Pancreas (tissue), 10 donors: Measurements from ENCODE around the gene MSRB3. TPM values are rescaled to one million over a fixed set of nuclear protein-coding genes. Genes with fewer than 3 reads are reported as not detected.
"Not testable (repeated sequence)": the region's sequence is repeated elsewhere in the genome, so short reads cannot be mapped to it uniquely, and the experiment has no call there.

Experiments
- ATAC-seq, 4 donors: fragments of 200-7000 bp; cut with Tn5 transposase; one replicate each; pipeline versions ENCODE4 v1.8.0 to v1.9.1; 2020; ENCODE audit warnings: mild to moderate bottlenecking in 4 of 4, moderate library complexity in 4 of 4
- DNase-seq, 6 donors: peaks; one replicate each; pipeline ENCODE4 v3.0.0-alpha.2; 2020
- FAIRE-seq: peaks from 2 replicates; lab custom pipeline; 2012; peaks lifted over from hg19 to GRCh38; lab: Jason Lieb, UNC
- H3K27ac ChIP-seq, 4 donors: fragments of 200-600 bp; sonication (generic); 1 replicate in 3 of 4; 2 replicates in 1 of 4; pipeline versions ENCODE4 v1.5.0 to v1.8.0; 2020
- H3K27me3 ChIP-seq, 4 donors: fragments of 200-600 bp; one replicate each; pipeline ENCODE4 v1.8.0; 2021
- H3K36me3 ChIP-seq, 3 donors: fragments of 200-600 bp; sonication (generic) in 1 of 3; one replicate each; pipeline versions ENCODE4 v1.5.0 to v1.8.0; 2020 to 2021
- H3K4me1 ChIP-seq, 3 donors: fragments of 200-600 bp; one replicate each; pipeline ENCODE4 v1.8.0; 2021
- H3K4me3 ChIP-seq, 4 donors: fragments of 200-600 bp; sonication (generic) in 2 of 4; one replicate each; pipeline versions ENCODE4 v1.5.0 to v1.8.0; 2020 to 2021
- H3K9me3 ChIP-seq, 4 donors: fragments of 200-600 bp; one replicate each; pipeline ENCODE4 v1.8.0; 2021
- CTCF ChIP-seq, 4 donors: fragments of 200-600 bp; sonication (generic) in 3 of 4; IDR thresholded peaks; one replicate each; pipeline versions ENCODE4 v1.5.0 to v1.8.0; 2021; ENCODE audit warnings: antibody characterized with exemption in 4 of 4
- WGBS, 2 donors: extraction: QIAGEN DNeasy Blood & Tissue Kit; methylation state at CpG; one replicate each; pipeline ENCODE4 v1.1.7; 2013; 5-methylcytosine and 5-hydroxymethylcytosine counted together
- intact Hi-C, 3 donors: fragments of 100-400 bp; cut with DNase I; formaldehyde crosslinking; loops; one replicate each; pipeline versions ENCODE4 v1.11.1 to v1.14.2; 2022
- polyA plus RNA-seq, 2 donors: library from polyadenylated mRNA; stranded (reverse); fragments of 200-250 nt; gene quantifications; one replicate each; pipeline ENCODE4 v1.2.3, GENCODE V29; 2013
- total RNA-seq, 6 donors: library from RNA; stranded (reverse); fragmentation: NEBNext Ultra II Directional in 4 of 6; extraction: Animal tissue kit (Norgen Biotek cat#: 25700) in 4 of 6; gene quantifications; one replicate each; pipeline versions ENCODE4 v1.2.1 to v1.2.4, GENCODE V29; 2021 to 2023
- donor health status: healthy with polysubstance abuse.
- donor health status: DM: no; HTN: no; CAD: no; lungs with moderate emphysema.
- donor health status: DM: no; HTN: no; CAD: no.
- donor health status: control.
- donor health status: control.
- donor health status: Bipolar disorder and iron deficiency.
- donor health status: DM: yes; HTN: yes; CAD: no.
- donor health status: DM: no; HTN: no; CAD: no.
- donor health status: DM: no; HTN: no; CAD: no.
- donor health status: DM: yes; HTN: yes; CAD: no.

The MSRB3 gene
- total and polyA plus RNA-seq, 8 donors, result 3.2 to 11.8 (median 3.9) TPM

- H3K4me1 ChIP-seq, result no peaks in the 10 kb centered on the region
- ATAC-seq (no peak), DNase-seq (no peak), FAIRE-seq (no peak)
- WGBS, 2 donors, result 42 to 61% methylated on average over 3 of the region's 3 CpGs
- no peak overlapping the region for H3K27ac ChIP-seq
- H3K27me3 ChIP-seq, result peaks cover 0 to 6% (median 0%) of the 10 kb centered on the region in 4 donors
- H3K36me3 ChIP-seq, result no peaks in the 10 kb centered on the region
- intact Hi-C loops, result no loop called here
- H3K9me3 ChIP-seq, result no peaks in the 10 kb centered on the region
- no peak for TF ChIP-seq CTCF (IDR thresholded peaks at IDR 0.05)
- H3K4me3 ChIP-seq, result no peak overlapping the region
Observed at GRCh38 chr12:65308601-65309071, 30.2 kb downstream of the MSRB3 start.

- ATAC-seq, result no peak
- Histone ChIP-seq H3K27me3 (peaks cover 0 to 6% (median 0%) of the 10 kb centered on the region in 4 donors), H3K4me1 (no peaks in the 10 kb centered on the region), H3K36me3 (no peaks in the 10 kb centered on the region), H3K9me3 (no peaks in the 10 kb centered on the region), H3K27ac (no peak overlapping the region), H3K4me3 (no peak overlapping the region)
- WGBS, 2 donors, result 58 to 70% methylated on average over 1 of the region's 1 CpG
- no peak for TF ChIP-seq CTCF (IDR thresholded peaks at IDR 0.05)
- no peak for DNase-seq
- intact Hi-C loops, result no loop called here
- FAIRE-seq, result no peak
Observed at GRCh38 chr12:65311260-65311659, 32.8 kb downstream of the MSRB3 start.

GRCh38 chr12:65313719-65314317 lies 35.3 kb downstream of the MSRB3 start:
- FAIRE-seq, result peak; percentile 71
- intact Hi-C loops, result no loop called here

GRCh38 chr12:65315238-65315637 lies 36.8 kb downstream of the MSRB3 start:
- H3K36me3 ChIP-seq, DNase-seq, ATAC-seq, H3K27ac ChIP-seq, H3K9me3 ChIP-seq, intact Hi-C loops, H3K4me3 ChIP-seq, H3K27me3 ChIP-seq, FAIRE-seq: not testable (repeated sequence)
- H3K4me1 ChIP-seq, result peaks cover 4 to 15% (median 10%) of the 10 kb centered on the region in 3 donors
- WGBS, 2 donors, result 89 to 93% methylated on average over 12 of the region's 12 CpGs

More at GRCh38 chr12:65313719-65314317, 35.3 kb downstream of the MSRB3 start:
- 9 to 10% methylated on average over 2 of the region's 2 CpGs for WGBS, 2 donors
- H3K4me3 ChIP-seq, result no peak overlapping the region
- peak in 2 of 4 donors; percentile 47 to 57 for ATAC-seq
- no peak for DNase-seq
- no peak overlapping the region for H3K27ac ChIP-seq
- TF ChIP-seq CTCF (IDR thresholded peaks at IDR 0.05), result peak in 3 of 4 donors; percentile 8 to 21 (median 20)
- H3K27me3 ChIP-seq, result peaks cover 0 to 6% (median 0%) of the 10 kb centered on the region in 4 donors
- H3K36me3 ChIP-seq, result no peaks in the 10 kb centered on the region
- H3K9me3 ChIP-seq, result no peaks in the 10 kb centered on the region
- H3K4me1 ChIP-seq, result peaks cover 0 to 2% (median 0%) of the 10 kb centered on the region in 3 donors

- no peaks in the 10 kb centered on the region for H3K9me3 ChIP-seq
- no peak overlapping the region for H3K4me3 ChIP-seq
- 90 to 92% methylated on average over 4 of the region's 4 CpGs for WGBS, 2 donors
- TF ChIP-seq CTCF (IDR thresholded peaks at IDR 0.05), result no peak
- ATAC-seq (no peak), DNase-seq (no peak), FAIRE-seq (no peak)
- H3K27ac ChIP-seq, result no peak overlapping the region
- H3K36me3 ChIP-seq, result no peaks in the 10 kb centered on the region
- intact Hi-C loops, result no loop called here
- H3K27me3 ChIP-seq, result no peaks in the 10 kb centered on the region
- peaks cover 4 to 19% (median 10%) of the 10 kb centered on the region in 3 donors for H3K4me1 ChIP-seq
Observed at GRCh38 chr12:65318186-65318685, 39.8 kb downstream of the MSRB3 start.
